Measurements from ENCODE around the gene SNRNP40.

Gene SNRNP40

DNA sequence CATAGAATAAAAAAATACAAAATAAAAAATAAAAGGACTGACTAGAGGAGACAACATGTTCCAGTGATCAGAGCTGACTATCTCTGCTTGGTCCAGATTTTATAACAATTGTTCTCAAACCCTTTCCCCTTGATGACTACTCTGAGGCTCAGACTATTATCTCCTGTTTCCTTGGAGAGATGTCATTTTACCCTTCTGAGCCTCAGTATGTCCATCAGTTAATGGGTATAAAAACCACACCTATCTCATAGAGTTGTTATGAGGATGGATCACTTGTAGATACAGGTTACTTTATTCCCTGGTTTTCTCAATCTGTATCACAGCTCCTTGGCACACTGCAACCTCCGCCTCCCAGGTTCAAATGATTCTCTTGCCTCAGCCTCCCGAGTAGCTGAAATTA, 63.9 kb downstream of the SNRNP40 start:
- FAIRE-seq, result no peak
- TF ChIP-seq POLR2A (IDR thresholded peaks at IDR 0.05; ENCODE audit: low read depth, low read length), result no peak
- DNase-seq (ENCODE audit: insufficient read length, low spot score), result no peak

DNA sequence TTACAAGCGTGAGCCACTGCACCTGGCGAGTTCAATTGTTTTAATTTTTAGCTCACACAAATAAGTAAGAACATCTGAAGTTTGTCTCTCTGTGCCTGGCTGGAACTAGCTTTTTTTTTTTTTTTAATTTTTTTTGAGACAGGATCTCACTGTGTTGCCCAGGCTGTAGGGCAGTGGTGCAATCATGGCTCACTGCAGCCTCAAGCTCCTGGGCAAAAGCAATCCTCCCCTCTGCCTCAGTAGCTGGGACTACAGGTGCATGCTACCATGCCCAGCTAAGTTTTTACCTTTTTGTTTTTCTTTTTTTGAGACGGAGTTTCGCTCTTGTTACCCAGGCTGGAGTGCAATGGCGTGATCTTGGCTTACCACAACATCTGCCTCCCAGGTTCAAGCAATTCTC, 64.8 kb downstream of the SNRNP40 start:
- FAIRE-seq, result no peak
- no peak for TF ChIP-seq POLR2A (IDR thresholded peaks at IDR 0.05; ENCODE audit: low read depth, low read length)

DNA sequence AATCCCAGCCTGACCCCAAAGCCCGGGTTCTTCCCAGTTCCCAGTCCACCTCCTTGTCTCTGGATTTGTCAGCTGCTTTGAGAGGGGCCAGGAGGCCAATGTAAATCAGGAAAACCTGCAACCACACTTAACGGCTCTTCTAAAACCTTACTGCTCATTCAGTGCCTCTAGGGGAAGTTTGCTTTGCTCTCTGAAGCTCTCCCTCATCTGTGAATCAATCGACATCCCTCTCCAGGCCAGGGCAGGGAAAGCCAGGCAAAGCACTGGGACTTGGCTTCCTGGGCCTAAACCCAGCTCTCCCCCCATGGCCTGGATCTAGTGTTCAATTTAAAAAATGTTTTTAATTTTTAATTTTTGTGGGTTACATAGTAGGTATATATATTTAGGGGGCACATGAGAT, 66.2 kb downstream of the SNRNP40 start:
- no peak for DNase-seq (ENCODE audit: insufficient read length, low spot score)
- TF ChIP-seq POLR2A (IDR thresholded peaks at IDR 0.05; ENCODE audit: low read depth, low read length), result no peak
- no peak for FAIRE-seq

More for the DNA sequence above, 64.8 kb downstream of the SNRNP40 start:
- DNase-seq (ENCODE audit: insufficient read length, low spot score), result no peak

DNA sequence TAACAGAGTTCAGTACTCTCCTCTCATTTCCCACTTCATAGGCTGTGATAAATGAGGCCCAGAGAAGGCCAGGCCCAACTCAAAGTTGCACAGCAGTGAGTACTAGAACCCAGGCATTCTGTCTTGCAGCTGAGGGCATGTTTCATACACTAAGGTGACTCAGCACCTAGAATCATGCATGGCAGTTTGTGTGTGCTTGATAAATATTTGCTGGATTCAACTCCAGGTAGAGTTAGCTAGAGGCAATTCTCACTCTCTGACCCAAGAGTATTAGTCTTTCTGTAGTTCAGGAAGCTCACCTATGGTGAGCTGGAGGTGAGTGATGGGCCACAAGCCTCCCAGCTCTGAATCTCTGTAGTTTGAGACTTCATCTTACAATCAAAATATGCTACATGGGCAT, 67.6 kb downstream of the SNRNP40 start:
- FAIRE-seq (no peak), DNase-seq (ENCODE audit: insufficient read length, low spot score) (no peak)
- TF ChIP-seq POLR2A (IDR thresholded peaks at IDR 0.05; ENCODE audit: low read depth, low read length), result no peak

DNA sequence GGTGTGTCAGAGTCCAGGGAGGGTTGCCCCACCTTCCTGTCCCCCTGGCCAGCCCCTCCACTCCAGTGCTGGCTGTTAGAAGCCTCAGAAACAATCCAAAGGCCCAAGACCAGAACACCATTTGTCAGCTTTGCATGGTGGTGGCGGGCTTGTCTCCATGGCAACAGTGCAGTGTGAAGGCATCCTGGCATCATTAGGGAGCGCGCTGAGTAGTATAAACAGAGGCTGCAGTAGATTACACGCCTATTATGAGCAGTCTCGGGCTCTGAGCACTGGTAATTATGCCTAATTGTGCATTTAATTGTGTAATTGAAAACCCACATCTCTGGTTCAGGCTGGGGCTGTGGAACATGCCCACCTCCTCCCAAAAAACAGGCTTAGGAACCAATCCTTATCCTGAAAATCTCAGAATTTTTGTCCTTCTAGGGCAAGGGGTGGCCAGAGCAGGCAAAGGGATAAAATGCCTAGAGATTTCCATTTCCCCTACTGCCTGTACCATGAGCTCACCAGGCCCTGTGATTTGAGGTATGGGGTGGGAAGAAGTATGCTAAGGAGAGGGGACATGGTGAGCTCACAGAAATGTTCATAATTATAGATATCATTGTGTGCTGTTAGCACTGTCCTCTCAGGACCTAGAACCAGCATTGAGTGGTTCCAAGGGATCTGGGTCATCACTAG, 68.6 kb downstream of the SNRNP40 start:
- DNase-seq (ENCODE audit: insufficient read length, low spot score) (no peak), FAIRE-seq (no peak)
- no peak for TF ChIP-seq POLR2A (IDR thresholded peaks at IDR 0.05; ENCODE audit: low read depth, low read length)

DNA sequence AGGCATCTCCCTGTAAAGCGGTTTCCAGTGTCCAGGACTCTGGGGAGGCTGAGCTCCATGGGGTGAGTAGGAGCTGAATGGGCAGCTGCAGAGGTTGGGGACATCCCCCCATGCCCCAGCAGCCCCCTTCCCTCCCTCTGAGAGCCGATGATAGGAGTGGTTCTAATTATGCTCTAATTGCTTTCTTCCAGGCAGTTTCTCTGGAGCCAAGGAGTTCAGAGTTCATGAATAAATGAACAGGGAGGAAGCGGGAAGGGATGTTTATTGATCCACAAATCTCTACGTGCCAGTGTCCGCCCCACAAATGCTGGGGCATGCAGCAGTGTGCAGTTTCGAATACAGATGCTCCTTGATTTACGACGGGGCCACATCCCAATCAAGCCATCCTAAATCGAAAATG, 72.5 kb downstream of the SNRNP40 start:
- DNase-seq (ENCODE audit: insufficient read length, low spot score), result no peak
- no peak for TF ChIP-seq POLR2A (IDR thresholded peaks at IDR 0.05; ENCODE audit: low read depth, low read length)
- FAIRE-seq, result no peak

DNA sequence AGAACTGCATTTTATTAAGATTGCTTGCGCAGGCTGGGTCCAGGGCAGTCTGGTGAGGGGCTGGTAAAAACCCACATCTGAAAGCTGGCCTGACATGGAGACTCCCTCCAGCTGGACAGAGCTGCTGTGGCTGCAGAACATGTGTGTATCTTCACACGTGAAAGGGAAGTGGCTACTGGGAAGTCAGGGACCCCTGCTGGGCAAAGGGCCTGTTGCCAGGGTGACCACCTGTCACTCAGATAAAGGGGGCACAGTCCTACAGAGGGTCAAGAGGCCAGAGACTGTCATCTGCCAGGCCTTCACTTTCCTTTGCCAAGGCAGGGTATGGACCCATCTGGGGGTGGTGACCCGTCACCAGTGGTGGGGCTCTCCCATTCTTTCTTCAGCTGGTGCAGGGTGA, 74.4 kb downstream of the SNRNP40 start:
- FAIRE-seq (no peak), DNase-seq (ENCODE audit: insufficient read length, low spot score) (no peak)
- TF ChIP-seq POLR2A (IDR thresholded peaks at IDR 0.05; ENCODE audit: low read depth, low read length), result no peak

DNA sequence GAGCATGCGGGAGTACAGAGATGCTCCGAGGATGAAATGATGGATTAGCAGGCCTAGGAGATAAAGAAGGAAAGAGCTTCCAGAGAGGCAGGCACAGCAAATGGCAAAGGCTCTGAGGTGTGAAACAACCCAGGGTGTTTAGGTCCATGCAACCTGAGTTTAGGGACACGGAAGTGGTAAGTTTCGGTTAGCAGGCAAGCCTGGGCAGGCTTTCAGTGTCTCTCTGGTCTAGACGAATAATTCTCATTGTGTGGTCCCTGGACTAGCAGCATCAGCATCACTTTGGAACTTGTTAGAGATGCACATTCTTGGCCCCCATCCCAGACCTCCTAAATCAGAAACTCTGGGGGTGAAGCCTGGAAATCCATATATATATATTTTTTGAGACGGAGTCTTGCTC, 75.5 kb downstream of the SNRNP40 start:
- TF ChIP-seq POLR2A (IDR thresholded peaks at IDR 0.05; ENCODE audit: low read depth, low read length), result no peak
- FAIRE-seq (no peak), DNase-seq (ENCODE audit: insufficient read length, low spot score) (no peak)

DNA sequence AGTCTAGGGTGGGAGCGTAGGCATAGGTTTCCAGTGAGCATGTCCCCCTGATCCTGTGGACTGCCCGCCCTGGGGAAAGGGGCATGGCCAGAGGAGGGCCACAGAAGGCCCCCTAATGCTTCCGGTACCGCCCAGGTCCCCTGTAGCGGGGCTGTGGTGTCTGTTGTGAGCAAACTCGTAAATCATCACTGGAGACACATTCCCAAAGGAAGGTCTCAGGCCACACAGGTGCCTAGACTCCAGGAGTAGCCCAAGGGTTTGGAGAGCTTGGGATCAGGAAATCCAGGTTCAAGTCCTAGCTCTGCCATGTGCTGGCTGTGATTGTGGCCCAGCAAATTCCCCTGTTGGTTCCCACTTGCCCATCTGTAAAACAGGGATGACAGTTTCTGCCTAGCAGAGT, 77.1 kb downstream of the SNRNP40 start:
- no peak for DNase-seq (ENCODE audit: insufficient read length, low spot score)
- TF ChIP-seq POLR2A (IDR thresholded peaks at IDR 0.05; ENCODE audit: low read depth, low read length), result no peak
- no peak for FAIRE-seq

DNA sequence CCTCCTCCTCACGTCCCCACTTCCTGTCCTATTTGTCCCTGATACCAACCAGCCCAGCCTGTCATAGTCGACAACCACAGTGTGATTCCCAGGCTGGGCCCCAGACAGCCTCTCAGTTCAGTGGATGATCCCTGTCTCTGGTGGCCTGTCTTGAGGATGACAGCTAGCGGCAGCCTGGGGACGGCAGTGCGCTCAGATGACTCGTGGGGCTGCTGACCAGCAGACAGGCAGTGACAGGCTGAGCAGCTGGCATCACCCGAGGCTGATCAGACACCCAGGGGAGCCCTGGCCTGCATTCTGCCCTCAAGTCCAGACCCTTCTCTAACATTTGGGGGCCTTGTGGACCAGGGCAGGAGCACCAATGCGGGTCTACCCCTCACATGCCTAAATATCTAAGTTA, 77.9 kb downstream of the SNRNP40 start:
- DNase-seq (ENCODE audit: insufficient read length, low spot score), result no peak
- no peak for FAIRE-seq
- TF ChIP-seq POLR2A (IDR thresholded peaks at IDR 0.05; ENCODE audit: low read depth, low read length), result no peak

DNA sequence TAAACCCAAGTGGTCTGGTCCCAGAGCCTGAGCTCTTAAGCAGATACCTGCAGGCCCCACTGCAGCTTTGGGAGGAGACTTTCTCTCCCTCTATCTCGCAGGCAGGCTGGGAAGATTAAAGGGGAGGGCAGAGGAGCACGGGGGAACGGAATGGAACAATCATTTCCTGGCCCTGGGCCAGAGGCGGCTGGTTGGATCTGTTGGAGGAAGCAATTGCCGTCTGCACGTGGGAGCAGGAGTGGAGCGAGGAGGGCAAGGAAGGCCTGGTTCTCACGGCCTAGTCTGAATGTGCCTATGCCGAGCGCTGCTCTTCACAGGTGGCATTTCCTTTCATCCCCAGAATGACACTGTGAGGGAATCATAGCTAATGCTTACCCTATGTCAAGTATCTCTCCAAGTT, 80.6 kb downstream of the SNRNP40 start:
- DNase-seq (ENCODE audit: insufficient read length, low spot score) (no peak), FAIRE-seq (no peak)
- TF ChIP-seq POLR2A (IDR thresholded peaks at IDR 0.05; ENCODE audit: low read depth, low read length), result no peak

DNA sequence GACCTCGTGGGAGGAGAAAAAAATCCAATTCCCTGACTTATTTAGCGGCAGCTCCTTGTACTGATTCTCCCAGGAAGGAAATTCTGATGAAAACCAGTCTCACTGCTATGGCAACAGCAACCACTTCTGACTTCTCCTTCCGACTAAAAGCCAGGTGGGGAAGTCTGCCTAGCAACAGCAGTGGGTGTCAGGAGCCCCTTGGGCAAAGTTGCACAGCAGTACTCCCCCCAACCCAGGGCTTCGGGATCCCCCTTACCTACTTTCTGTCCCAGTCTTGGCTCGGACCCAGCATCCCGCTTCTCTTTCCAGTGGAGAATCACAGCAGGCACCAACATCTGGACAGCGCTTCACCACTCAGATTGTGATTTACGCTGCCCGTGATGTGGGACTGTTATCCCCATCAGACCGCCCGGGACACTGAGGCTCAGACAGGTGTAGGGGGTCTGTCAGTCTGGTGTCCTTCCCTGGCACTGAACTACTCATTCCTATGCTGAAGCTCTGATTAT, 81.5 kb downstream of the SNRNP40 start:
- no peak for TF ChIP-seq POLR2A (IDR thresholded peaks at IDR 0.05; ENCODE audit: low read depth, low read length)
- no peak for DNase-seq (ENCODE audit: insufficient read length, low spot score)
- no peak for FAIRE-seq

DNA sequence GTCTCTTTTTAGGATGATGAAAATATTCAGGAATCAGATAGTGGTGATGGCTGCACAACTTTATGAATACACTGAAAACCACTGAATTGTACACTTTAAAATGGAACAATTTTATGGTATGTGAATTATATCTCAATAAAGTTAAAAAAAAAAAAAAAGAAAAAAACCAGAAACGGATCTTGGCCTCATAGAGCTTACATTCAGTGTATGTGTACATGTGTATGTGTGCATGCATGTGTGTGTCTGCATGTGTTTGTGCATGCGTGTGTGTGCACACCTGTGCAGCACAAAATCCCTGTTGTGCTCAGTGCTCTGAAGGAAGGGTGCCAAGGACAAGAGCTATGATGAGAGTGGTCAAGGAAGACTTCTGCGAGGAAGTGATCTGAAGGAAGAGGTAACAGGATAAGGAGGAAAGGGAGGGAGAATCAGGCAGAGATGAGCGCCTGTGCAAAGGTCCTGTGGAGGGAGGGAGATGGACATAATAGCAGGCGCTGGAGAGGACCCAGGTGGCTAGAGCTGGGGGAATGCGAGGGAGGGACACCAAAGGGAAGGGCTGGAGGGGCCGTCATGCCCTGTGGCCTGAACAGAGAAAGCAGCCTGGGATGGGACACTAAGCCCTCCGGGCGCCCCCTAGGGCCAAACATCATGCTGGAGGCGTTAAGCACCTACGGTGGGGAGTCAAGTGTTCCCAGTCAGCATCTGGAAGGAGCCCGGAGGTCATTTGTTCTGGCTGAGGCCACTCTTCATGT, 82.1 kb downstream of the SNRNP40 start:
- no peak for DNase-seq (ENCODE audit: insufficient read length, low spot score)
- no peak for FAIRE-seq
- TF ChIP-seq POLR2A (IDR thresholded peaks at IDR 0.05; ENCODE audit: low read depth, low read length), result no peak

All from H54 (cell line).